ENCODE measurements around the gene LMCD1.

LMCD1 gene

GRCh38 chr3:8596321-8597218 lies 94.9 kb downstream of the LMCD1 start:
- DNase-seq = no peak

- DNase-seq = no peak
Measured at GRCh38 chr3:8597219-8597853, 95.7 kb downstream of the LMCD1 start.

DNA sequence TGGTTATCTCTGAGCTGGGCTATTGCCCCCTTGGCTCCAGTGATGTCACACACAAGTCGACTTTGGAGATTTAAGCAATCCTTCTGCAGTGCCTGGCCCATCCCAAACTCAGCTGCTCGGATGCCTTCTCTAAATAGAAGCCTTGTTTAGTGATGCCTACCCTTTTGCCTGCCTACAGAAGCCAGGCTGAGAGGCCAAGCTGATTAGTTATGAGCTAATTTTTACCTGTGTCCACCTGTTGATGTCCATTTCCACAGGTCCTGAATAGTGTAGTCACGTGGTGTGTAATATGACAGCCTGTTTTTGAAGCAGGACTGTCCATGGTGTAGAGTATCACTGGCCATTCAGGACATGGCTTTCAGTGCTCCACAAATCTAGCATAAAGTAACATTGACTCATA lies 97.5 kb downstream of the LMCD1 start:
- DNase-seq = no peak

DNA sequence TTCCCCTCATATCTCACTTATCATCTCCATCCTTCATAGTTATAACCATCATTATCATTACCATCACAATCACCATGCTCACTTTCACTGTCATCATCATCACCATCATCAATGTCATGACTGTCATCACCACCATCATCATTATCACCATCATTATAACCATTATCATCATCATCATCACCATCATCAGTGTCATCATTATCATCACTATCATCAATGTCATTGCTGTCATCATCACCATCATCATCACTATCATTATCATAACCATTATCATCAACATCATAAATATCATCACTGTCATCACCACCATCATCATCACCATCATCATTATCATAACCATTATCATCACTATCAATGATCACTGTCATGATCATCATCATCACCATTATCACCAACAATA lies 98.8 kb downstream of the LMCD1 start:
- no peak for DNase-seq

GRCh38 chr3:8603115-8603710 lies 101.6 kb downstream of the LMCD1 start:
- DNase-seq = no peak

DNA sequence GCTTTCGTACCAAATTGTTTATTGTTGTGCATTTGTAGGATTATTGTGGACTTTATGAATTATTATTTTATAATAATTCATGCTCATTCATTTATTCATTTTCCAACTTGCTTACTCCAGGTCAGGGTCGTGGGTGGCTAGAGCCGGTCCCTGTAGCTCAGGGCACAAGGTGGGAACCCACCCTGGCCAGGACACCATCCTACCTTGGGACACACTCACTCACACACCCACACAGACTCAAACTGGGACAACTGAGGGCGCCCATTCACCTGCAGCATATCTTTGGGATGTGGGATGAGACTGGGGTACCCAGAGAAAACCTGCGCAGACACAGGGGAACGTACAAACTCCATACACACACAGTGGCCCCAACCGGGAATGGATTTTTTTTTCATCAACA lies 102.4 kb downstream of the LMCD1 start:
- no peak for DNase-seq

DNA sequence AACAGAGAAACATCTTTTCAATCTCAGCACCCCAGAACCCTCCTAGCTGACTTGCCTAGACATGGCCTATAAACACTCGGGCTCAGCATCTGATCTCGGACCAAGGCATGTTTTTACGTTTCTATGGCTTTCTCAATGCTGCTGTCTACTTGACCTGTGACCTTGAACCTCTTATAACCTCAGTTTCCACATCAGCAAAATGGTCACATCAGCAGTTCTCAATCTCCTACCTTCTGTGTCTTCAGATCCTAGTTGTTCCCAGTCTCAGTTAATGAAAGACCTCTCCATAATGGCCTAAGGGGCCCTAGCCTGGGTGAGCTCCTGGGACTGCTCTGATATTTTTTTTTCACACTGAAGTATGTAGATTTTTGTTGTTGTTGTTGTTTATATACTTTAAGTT lies 103.4 kb downstream of the LMCD1 start:
- DNase-seq = no peak

DNA sequence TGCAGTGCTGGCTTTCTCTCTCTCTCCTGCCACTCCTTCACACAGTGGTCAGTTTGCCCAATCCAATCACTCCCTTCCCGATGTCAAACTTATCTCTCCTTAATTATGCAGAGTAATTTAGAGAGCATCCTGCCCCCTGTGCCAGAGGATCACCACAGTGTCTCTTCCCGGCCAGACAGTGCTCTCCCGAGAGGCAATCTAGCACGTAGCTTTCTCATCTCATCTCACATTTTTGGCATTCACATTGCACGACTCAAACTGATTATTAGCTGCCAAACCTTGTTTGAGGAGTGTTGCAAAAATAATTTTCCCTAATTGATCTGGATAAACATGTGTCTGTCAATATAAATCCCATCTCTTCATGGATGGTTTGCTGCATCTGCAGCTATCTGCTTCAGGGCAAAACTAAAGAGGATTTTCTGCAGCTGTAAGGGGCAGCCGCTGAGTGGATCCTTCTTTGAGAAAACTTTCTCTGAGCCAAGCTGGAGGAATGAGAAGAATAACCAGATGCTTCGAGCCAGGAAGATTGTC lies 105.1 kb downstream of the LMCD1 start:
- no peak for DNase-seq

GRCh38 chr3:8607234-8608040 lies 105.8 kb downstream of the LMCD1 start:
- no peak for DNase-seq

- DNase-seq = no peak
Measured at GRCh38 chr3:8608041-8608790, 106.6 kb downstream of the LMCD1 start.

- DNase-seq = no peak
Measured at GRCh38 chr3:8608791-8609467, 107.3 kb downstream of the LMCD1 start.

- DNase-seq = no peak
Measured at GRCh38 chr3:8610951-8611350, 109.3 kb downstream of the LMCD1 start.

DNA sequence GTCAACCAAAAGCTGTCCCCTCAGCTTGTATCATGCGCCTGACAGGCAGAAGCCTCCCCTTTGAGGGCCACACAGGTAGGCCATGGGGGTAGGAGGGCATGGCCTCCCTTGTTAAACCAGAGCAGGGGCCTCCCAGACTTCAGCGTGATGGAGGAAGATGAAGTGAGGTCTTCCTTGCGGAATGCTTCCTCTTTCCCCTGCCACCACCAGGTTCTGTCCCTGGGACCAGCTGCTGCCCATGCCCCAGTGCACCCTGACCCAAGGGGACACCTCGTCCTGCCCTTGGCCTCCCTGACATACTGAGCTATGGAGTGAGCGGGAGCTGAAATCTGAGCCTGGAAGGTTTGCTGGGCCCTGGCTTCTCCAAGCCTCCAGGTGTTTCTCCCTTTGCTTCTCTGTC lies 116.3 kb downstream of the LMCD1 start:
- DNase-seq = no peak

- no peak for DNase-seq
Measured at GRCh38 chr3:8618950-8619349, 117.3 kb downstream of the LMCD1 start.

DNA sequence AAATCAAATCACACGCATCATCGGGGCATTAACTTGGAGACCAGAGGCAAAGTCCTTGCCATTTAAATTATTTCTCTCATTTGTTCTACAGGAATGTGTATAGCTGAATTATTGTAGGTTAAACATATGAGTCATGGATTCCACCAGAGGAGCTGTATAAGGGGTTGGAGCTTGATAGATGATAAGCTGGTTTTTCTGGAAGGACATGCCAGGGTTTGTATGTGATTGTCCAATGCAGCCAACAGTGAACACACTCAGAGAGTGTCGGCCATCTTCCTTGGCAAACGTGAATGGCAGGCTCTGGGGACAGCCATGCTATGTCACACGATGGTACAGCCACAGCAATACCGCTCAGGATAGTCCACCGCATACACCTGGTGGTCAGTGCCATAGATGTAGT lies 117.9 kb downstream of the LMCD1 start:
- DNase-seq = no peak

- no peak for DNase-seq
Measured at GRCh38 chr3:8621141-8621540, 119.5 kb downstream of the LMCD1 start.

DNA sequence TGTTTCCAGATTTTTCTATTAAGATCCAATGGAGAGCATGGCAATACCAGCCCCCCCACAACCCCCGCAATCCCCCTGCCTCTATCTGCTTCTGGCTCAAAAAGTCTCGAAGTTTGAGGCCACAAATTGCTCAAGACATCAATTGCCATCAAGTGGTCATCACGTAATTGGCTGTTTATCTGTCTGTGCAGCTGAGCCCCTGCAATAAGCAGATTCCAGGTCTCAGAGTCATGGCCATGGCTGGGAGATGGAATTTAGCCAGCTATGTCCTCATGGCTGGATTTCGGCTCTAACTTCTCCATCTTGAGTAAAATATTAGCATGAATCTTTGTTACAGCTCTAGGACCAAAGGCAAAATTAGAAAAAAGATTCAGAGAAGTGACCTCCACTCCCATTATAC lies 120.2 kb downstream of the LMCD1 start:
- DNase-seq = no peak

DNA sequence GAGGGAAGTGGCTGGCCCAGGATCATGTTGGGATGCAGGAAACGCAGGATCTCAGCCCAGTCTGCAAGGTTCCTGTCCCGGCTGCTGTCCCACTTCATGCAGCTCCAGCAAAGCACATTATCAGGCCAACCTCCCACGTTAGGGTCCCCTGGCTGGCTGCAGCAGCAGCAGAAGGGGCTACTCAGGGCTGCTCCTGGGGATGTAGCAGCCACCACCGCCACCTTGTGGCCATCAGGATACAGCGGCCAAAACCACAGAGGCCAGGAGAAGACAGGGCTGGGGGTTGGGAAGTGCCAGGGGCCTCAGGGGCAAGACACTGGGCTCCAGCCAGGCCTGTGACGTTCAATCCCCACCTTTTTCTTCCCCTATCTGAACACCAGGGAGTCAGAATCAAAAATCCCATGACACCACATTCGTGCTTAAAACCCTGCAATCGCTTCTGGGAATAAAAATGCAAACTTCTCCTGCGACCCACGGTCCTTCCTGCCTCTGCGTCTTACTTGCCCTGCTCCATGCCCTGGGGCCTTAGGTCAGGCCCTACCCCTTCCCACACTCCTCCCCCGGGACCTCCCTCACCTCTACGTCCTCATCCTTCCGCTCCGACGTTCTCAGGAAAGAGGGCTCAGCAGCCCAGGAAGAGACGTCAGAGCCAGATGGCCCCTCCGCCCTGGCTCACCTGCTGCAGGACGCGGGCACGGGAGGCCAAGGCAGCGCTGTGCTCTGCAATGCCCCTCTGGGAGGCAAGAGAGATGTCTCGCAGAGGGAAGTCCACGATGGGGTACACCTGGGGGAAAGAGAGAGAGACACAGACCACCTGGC lies 121.5 kb downstream of the LMCD1 start:
- no peak for DNase-seq

DNA sequence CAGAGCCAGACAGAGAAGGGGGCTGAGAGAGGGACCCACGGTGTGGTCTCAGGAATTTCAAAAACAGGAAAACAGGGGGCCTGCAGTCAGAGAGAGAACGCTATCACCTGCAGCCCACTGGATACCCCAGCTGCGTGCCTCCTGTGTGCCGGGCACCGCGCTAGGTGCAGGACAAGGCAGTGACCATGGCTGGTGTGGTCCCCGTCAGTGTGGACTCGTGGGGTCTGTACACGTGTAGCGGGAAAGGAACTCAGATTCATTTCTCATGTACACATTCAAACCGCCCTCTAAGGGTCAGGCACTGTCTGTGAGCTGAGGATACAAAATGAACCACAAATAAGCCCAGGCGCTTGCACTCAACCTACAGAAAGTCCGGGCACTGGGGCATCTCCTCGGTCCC lies 122.1 kb downstream of the LMCD1 start:
- DNase-seq = no peak

All from NCI-H2107 (cell line).